H1 (cell line): ENCODE results near the gene ABHD12. TPM values are rescaled to one million over a fixed set of nuclear protein-coding genes. Genes with fewer than 3 reads are reported as not detected.
A peak's percentile ranks its signal among the peaks of the same experiment; 100 is the strongest.

ENCODE experiments used
- CTCF ChIA-PET: fragments of 300-600 bp; sonication (Branson Sonifier 250); formaldehyde crosslinking; loops from one replicate; lab custom pipeline; 2021; ENCODE audit not compliant: partially characterized antibody; lab: Charles Lee
- POLR2A ChIA-PET: fragments of 300-600 bp; sonication (Branson Sonifier 250); formaldehyde crosslinking; loops from one replicate; lab custom pipeline; 2021; ENCODE audit warnings: inconsistent platforms; ENCODE audit not compliant: partially characterized antibody; lab: Charles Lee
- DNase-seq, 2 experiments: peaks; one replicate each; pipeline versions ENCODE4 v3.0.0 to v3.0.0-alpha.2; 2010 to 2022; ENCODE audit warnings: low spot score in 2 of 2, low read depth in 1 of 2, mixed read lengths in 1 of 2
- FAIRE-seq: peaks from 2 replicates; lab custom pipeline; 2011; peaks lifted over from hg19 to GRCh38; lab: Jason Lieb, UNC
- H2AFZ ChIP-seq: 2 replicates; pipeline ENCODE4 v1.8.1; 2012; ENCODE audit warnings: low read length, inconsistent platforms
- H2AK5ac ChIP-seq: 2 replicates; pipeline ENCODE4 v1.6.1; 2013; ENCODE audit warnings: low read depth, low read length
- H2BK120ac ChIP-seq: replicated peaks from 2 replicates; pipeline ENCODE3; 2013; ENCODE audit warnings: low read depth, low read length, inconsistent platforms
- H2BK12ac ChIP-seq: 2 replicates; pipeline ENCODE4 v1.6.1; 2013; ENCODE audit warnings: low read depth, low read length
- H2BK15ac ChIP-seq: 2 replicates; pipeline ENCODE4 v1.6.1; 2013; ENCODE audit warnings: low read length
- H2BK20ac ChIP-seq: 2 replicates; pipeline ENCODE4 v1.6.1; 2013; ENCODE audit warnings: low read length
- H2BK5ac ChIP-seq: 2 replicates; pipeline ENCODE4 v1.6.1; 2013; ENCODE audit warnings: low read depth, low read length
- H3K14ac ChIP-seq: 2 replicates; pipeline ENCODE4 v1.6.1; 2013; ENCODE audit warnings: inconsistent platforms; ENCODE audit not compliant: insufficient read length
- H3K18ac ChIP-seq: 2 replicates; pipeline ENCODE4 v1.6.1; 2013; ENCODE audit warnings: low read length; ENCODE audit errors: extremely low read depth
- H3K23ac ChIP-seq: 2 replicates; pipeline ENCODE4 v1.6.1; 2013; ENCODE audit warnings: inconsistent platforms; ENCODE audit not compliant: insufficient read length
- H3K23me2 ChIP-seq: 2 replicates; pipeline ENCODE4 v1.6.1; 2013; ENCODE audit warnings: low read depth, low read length
- H3K27ac ChIP-seq: 2 replicates; pipeline ENCODE4 v1.6.1; 2011; ENCODE audit warnings: low read depth, low read length, inconsistent platforms
- H3K27me3 ChIP-seq, 4 experiments: replicated peaks in 1 of 4; 1 replicate in 1 of 4; 2 replicates in 3 of 4; pipeline versions ENCODE4 v1.6.1 to v1.8.1; 2011 to 2013; ENCODE audit warnings: low read length in 3 of 4, mild to moderate bottlenecking in 3 of 4, inconsistent platforms in 2 of 4, mixed read lengths in 2 of 4, moderate library complexity in 1 of 4; ENCODE audit not compliant: control insufficient read depth in 3 of 4, insufficient read depth in 3 of 4; ENCODE audit errors: extremely low read depth in 1 of 4
- H3K36me3 ChIP-seq, 4 experiments: 2 replicates each; pipeline versions ENCODE4 v1.6.1 to v1.8.1; 2011 to 2013; ENCODE audit warnings: mild to moderate bottlenecking in 4 of 4, low read length in 3 of 4, moderate library complexity in 2 of 4, control low read depth in 1 of 4, inconsistent platforms in 1 of 4; ENCODE audit not compliant: insufficient read depth in 4 of 4, control insufficient read depth in 2 of 4
- H3K4ac ChIP-seq: replicated peaks from 2 replicates; pipeline ENCODE3; 2013; ENCODE audit warnings: low read length, low read depth, mixed read lengths, inconsistent platforms; ENCODE audit not compliant: insufficient read length
- H3K4me1 ChIP-seq, 4 experiments: replicated peaks in 1 of 4; 1 replicate in 1 of 4; 2 replicates in 3 of 4; pipeline versions ENCODE4 v1.6.1 to v1.8.1; 2011 to 2013; ENCODE audit warnings: low read length in 3 of 4, inconsistent platforms in 2 of 4, mixed read lengths in 1 of 4; ENCODE audit not compliant: insufficient read depth in 4 of 4, control insufficient read depth in 3 of 4
- H3K4me2 ChIP-seq, 2 experiments: 2 replicates each; pipeline versions ENCODE4 v1.6.1 to v1.8.1; 2011 to 2013; ENCODE audit warnings: low read depth in 2 of 2, low read length in 2 of 2, control low read depth in 1 of 2, inconsistent platforms in 1 of 2, mild to moderate bottlenecking in 1 of 2; ENCODE audit not compliant: insufficient read depth in 1 of 2
- H3K4me3 ChIP-seq, 4 experiments: fragments of 200-600, 300-600 bp in 1 of 4; sonication (generic), shearing (Covaris generic), sonication (Bioruptor Twin) in 1 of 4; 2 replicates each; pipeline versions ENCODE4 v1.5.1 to v1.8.1; 2011 to 2016; ENCODE audit warnings: low read length in 4 of 4, low read depth in 3 of 4, control low read depth in 2 of 4, inconsistent platforms in 2 of 4, mild to moderate bottlenecking in 2 of 4, mixed read lengths in 1 of 4, moderate library complexity in 1 of 4; ENCODE audit not compliant: insufficient read depth in 2 of 4; ENCODE audit errors: extremely low read depth in 1 of 4
- H3K56ac ChIP-seq: replicated peaks from 2 replicates; pipeline ENCODE3; 2013; ENCODE audit warnings: low read depth, mild to moderate bottlenecking, mixed read lengths, low read length, inconsistent platforms; ENCODE audit not compliant: insufficient read length
- H3K79me1 ChIP-seq: 2 replicates; pipeline ENCODE4 v1.6.1; 2013; ENCODE audit warnings: low read depth, low read length, control low read depth
- H3K79me2 ChIP-seq, 2 experiments: 2 replicates each; pipeline versions ENCODE4 v1.6.1 to v1.8.1; 2012 to 2013; ENCODE audit warnings: low read length in 2 of 2, mild to moderate bottlenecking in 2 of 2, inconsistent platforms in 1 of 2; ENCODE audit not compliant: insufficient read depth in 2 of 2, control insufficient read depth in 1 of 2
- H3K9ac ChIP-seq, 4 experiments: replicated peaks in 1 of 4; 1 replicate in 1 of 4; 2 replicates in 3 of 4; pipeline versions ENCODE4 v1.6.1 to v1.8.1; 2011 to 2013; ENCODE audit warnings: low read depth in 3 of 4, low read length in 3 of 4, control low read depth in 2 of 4, mild to moderate bottlenecking in 2 of 4, moderate library complexity in 2 of 4, inconsistent platforms in 1 of 4; ENCODE audit errors: extremely low read depth in 1 of 4
- H3K9me3 ChIP-seq, 2 experiments: 2 replicates each; pipeline versions ENCODE4 v1.6.1 to v1.8.1; 2012 to 2013; ENCODE audit warnings: mild to moderate bottlenecking in 2 of 2, moderate library complexity in 2 of 2, control low read depth in 1 of 2, inconsistent platforms in 1 of 2, low read depth in 1 of 2, low read length in 1 of 2, mixed read lengths in 1 of 2; ENCODE audit not compliant: insufficient read depth in 2 of 2
- H4K20me1 ChIP-seq, 2 experiments: replicated peaks in 1 of 2; 2 replicates each; pipeline versions ENCODE3 to v1.8.1; 2011 to 2013; ENCODE audit warnings: inconsistent platforms in 2 of 2, low read length in 2 of 2, mild to moderate bottlenecking in 1 of 2; ENCODE audit not compliant: insufficient read depth in 2 of 2, control insufficient read depth in 1 of 2
- H4K5ac ChIP-seq: 2 replicates; pipeline ENCODE4 v1.6.1; 2013; ENCODE audit warnings: low read length, low read depth, mixed read lengths, inconsistent platforms; ENCODE audit not compliant: insufficient read length
- H4K8ac ChIP-seq: 2 replicates; pipeline ENCODE4 v1.8.0; 2013; ENCODE audit warnings: mild to moderate bottlenecking, moderate library complexity, low read length, inconsistent platforms; ENCODE audit not compliant: insufficient read depth; ENCODE audit errors: extremely low read depth
- H4K91ac ChIP-seq: replicated peaks from 2 replicates; pipeline ENCODE3; 2013; ENCODE audit warnings: low read length, mixed read lengths, inconsistent platforms; ENCODE audit not compliant: insufficient read length
- CEBPB ChIP-seq: IDR thresholded peaks from 2 replicates; pipeline ENCODE4 v1.6.1; 2012; ENCODE audit warnings: low read depth, low read length
- CHD1 ChIP-seq: IDR thresholded peaks from 2 replicates; pipeline ENCODE4 v1.6.1; 2012; ENCODE audit warnings: low read depth, low read length, improper control_type of control experiment
- CHD2 ChIP-seq: IDR thresholded peaks from 2 replicates; pipeline ENCODE4 v1.6.1; 2012; ENCODE audit warnings: low read length, improper control_type of control experiment
- E2F6 ChIP-seq: IDR thresholded peaks from 2 replicates; pipeline ENCODE4 v1.6.1; 2012; ENCODE audit warnings: inconsistent platforms
- KDM1A ChIP-seq: fragments of 200-600, 300-600 bp; sonication (generic); IDR thresholded peaks from 2 replicates; pipeline ENCODE4 v1.7.1; 2016; ENCODE audit warnings: mild to moderate bottlenecking, low read length, borderline replicate concordance
- MAFK ChIP-seq: IDR thresholded peaks from 2 replicates; pipeline ENCODE4 v1.6.1; 2012; ENCODE audit warnings: low read depth, mild to moderate bottlenecking, improper control_type of control experiment, low read length
- PHF8 ChIP-seq: fragments of 200-600 bp; sonication (generic); conservative IDR thresholded peaks from 2 replicates; pipeline ENCODE4 v1.7.1; 2012; ENCODE audit warnings: low read depth, mild to moderate bottlenecking, inconsistent platforms, low read length, moderate library complexity
- POLR2A ChIP-seq, 2 experiments: IDR thresholded peaks; 1 replicate in 1 of 2; 2 replicates in 1 of 2; pipeline ENCODE4 v1.6.1; 2011; ENCODE audit warnings: low read depth in 2 of 2, low read length in 2 of 2, mild to moderate bottlenecking in 2 of 2; ENCODE audit errors: control extremely low read depth in 1 of 2
- POU5F1 ChIP-seq: IDR thresholded peaks from 2 replicates; pipeline ENCODE4 v1.6.1; 2011; ENCODE audit warnings: low read depth, mild to moderate bottlenecking, low read length, moderate library complexity
- RBBP5 ChIP-seq: IDR thresholded peaks from 2 replicates; pipeline ENCODE4 v1.7.1; 2012; ENCODE audit warnings: low read depth, mild to moderate bottlenecking, inconsistent platforms, low read length, moderate library complexity, borderline replicate concordance
- SAP30 ChIP-seq: fragments of 300-600 bp; sonication (generic); IDR thresholded peaks from 2 replicates; pipeline ENCODE4 v1.7.1; 2012; ENCODE audit warnings: low read length, moderate library complexity, mild to moderate bottlenecking, inconsistent platforms; ENCODE audit not compliant: insufficient read depth, insufficient replicate concordance
- YY1 ChIP-seq: IDR thresholded peaks from 2 replicates; pipeline ENCODE4 v1.6.1; 2011; ENCODE audit warnings: low read depth, mild to moderate bottlenecking, low read length
- WGBS, 2 experiments: shearing (Covaris generic) in 1 of 2; methylation state at CpG; one replicate each; pipeline versions ENCODE4 v1.1.6 to v1.1.7; 2013 to 2015; ENCODE audit warnings: low lambda C conversion rate in 2 of 2, mixed read lengths in 2 of 2, inconsistent platforms in 1 of 2, low coverage in 1 of 2, missing lambda C conversion rate in 1 of 2; ENCODE audit not compliant: insufficient replicate concordance in 2 of 2, insufficient coverage in 1 of 2, insufficient read length in 1 of 2; ENCODE audit errors: extremely low coverage in 1 of 2, missing lambda C conversion rate in 1 of 2; 5-methylcytosine and 5-hydroxymethylcytosine counted together
- polyA plus RNA-seq, 7 experiments: library from polyadenylated mRNA; depleted of rRNA in 3 of 7; stranded (reverse) in 5 of 7; unstranded in 2 of 7; fragments of >200 nt in 5 of 7; fragments of 200-250 nt in 2 of 7; gene quantifications; 1 replicate in 5 of 7; 2 replicates in 1 of 7; 4 replicates in 1 of 7; pipeline versions ENCODE4 v1.2.1 to v1.2.3, GENCODE V29; 2011 to 2013; ENCODE audit warnings: missing spikeins in 2 of 7, mixed read lengths in 2 of 7
- total RNA-seq: library from RNA; stranded (reverse); fragmentation: NEBNext Ultra II Directional; extraction: Animal tissue kit (Norgen Biotek cat#: 25700); gene quantifications from 2 replicates; pipeline ENCODE4 v1.2.1, GENCODE V29; 2021

ABHD12 gene
- total and polyA plus RNA-seq, 2 of the 8 experiments (the other 6 are each of a cell fraction or from before 2014, with no cell fraction given) = 31.3 to 59.5 TPM

GRCh38 chr20:25355011-25355595 lies 35.5 kb downstream of the ABHD12 start:
- H2BK12ac ChIP-seq = peak overlapping the region; percentile 93; the same call in 1 of the 2 replicates
- POLR2A ChIA-PET = interaction anchor here (1.3 to 3.4 kb wide), 2 partner anchors 33 to 53 kb away, joined by 6 to 14 read pairs; partner anchors contain the start of gene GINS1
- peak overlapping the region; percentile 95; the same call in 1 of the 2 replicates for H2BK20ac ChIP-seq
- no peak overlapping the region for H3K9ac ChIP-seq
- H2AK5ac ChIP-seq = peak overlapping the region; percentile 96; the same call in 1 of the 2 replicates
- H3K79me1 ChIP-seq = peaks cover 15% of the 10 kb centered on the region
- no peak overlapping the region; a peak in 1 of 4 replicates for H3K4me2 ChIP-seq
- H3K56ac ChIP-seq = no peak overlapping the region
- H3K27me3 ChIP-seq = no peaks in the 10 kb centered on the region
- peak overlapping the region; percentile 89; the same call in 1 of the 2 replicates for H2BK5ac ChIP-seq
- FAIRE-seq = no peak
- H2BK120ac ChIP-seq = no peak overlapping the region
- peaks cover 23 to 43% (median 30%) of the 10 kb centered on the region in 4 experiments for H3K4me1 ChIP-seq
- H3K18ac ChIP-seq = no peak overlapping the region
- H3K4me3 ChIP-seq = no peak overlapping the region
- H4K20me1 ChIP-seq = peaks cover 0 to 3% of the 10 kb centered on the region in 2 experiments
- WGBS, 2 experiments = 64% methylated on average over 3 of the region's 3 CpGs; no CpG with 5 or more reads in 1 of the 2 experiments
- H3K36me3 ChIP-seq = no peaks in the 10 kb centered on the region
- H3K79me2 ChIP-seq = peaks cover 3 to 71% of the 10 kb centered on the region in 2 experiments; a peak in 3 of 4 replicates
- no peak overlapping the region for H2AFZ ChIP-seq
- peak overlapping the region; percentile 97; the same call in 1 of the 2 replicates for H2BK15ac ChIP-seq
- DNase-seq = no peak
- no peaks in the 10 kb centered on the region for H3K23me2 ChIP-seq
- H4K91ac ChIP-seq = peak overlapping the region; percentile 6
- no peak overlapping the region for H4K8ac ChIP-seq
- H3K27ac ChIP-seq = no peak overlapping the region; the same call in 1 of the 2 replicates
- no peak overlapping the region for H3K23ac ChIP-seq
- no peaks in the 10 kb centered on the region for H3K9me3 ChIP-seq
- H3K14ac ChIP-seq = no peak overlapping the region
- H3K4ac ChIP-seq = no peak overlapping the region
- CTCF ChIA-PET = interaction anchor here (0.9 to 2.6 kb wide), 5 partner anchors 8 to 60 kb away, joined by 3 to 14 read pairs (median 3); no protein-coding TSS in a partner anchor
- H4K5ac ChIP-seq = no peak overlapping the region
- TF ChIP-seq RBBP5 (no peak), SAP30 (no peak), E2F6 (no peak), YY1 (no peak), CEBPB (no peak), CHD1 (no peak), CHD2 (no peak), PHF8 (no peak), KDM1A (no peak), POLR2A (IDR thresholded peaks at IDR 0.05; ENCODE audit: control extremely low read depth in 1 of 2, low read depth in 2 of 2, low read length in 2 of 2) (no peak), POU5F1 (no peak), MAFK (no peak)
